ENCODE results near the gene SORBS1. TPM values are rescaled to one million over a fixed set of nuclear protein-coding genes. Genes with fewer than 3 reads are reported as not detected.

Gene SORBS1
- total RNA-seq, 4 donors from 2014 or later = 92.2 to 308 (median 150) TPM

- in situ Hi-C loops (cut with MboI; ENCODE audit: low pct_ligation_motif_present in 1 of 4, low pct_unique_long_range_greater_than_20kb in 1 of 4, low sequenced_read_pairs in 3 of 4) = no loop called here
Measured at GRCh38 chr10:95566136-95566535, 5.0 kb upstream of the SORBS1 start.

DNA sequence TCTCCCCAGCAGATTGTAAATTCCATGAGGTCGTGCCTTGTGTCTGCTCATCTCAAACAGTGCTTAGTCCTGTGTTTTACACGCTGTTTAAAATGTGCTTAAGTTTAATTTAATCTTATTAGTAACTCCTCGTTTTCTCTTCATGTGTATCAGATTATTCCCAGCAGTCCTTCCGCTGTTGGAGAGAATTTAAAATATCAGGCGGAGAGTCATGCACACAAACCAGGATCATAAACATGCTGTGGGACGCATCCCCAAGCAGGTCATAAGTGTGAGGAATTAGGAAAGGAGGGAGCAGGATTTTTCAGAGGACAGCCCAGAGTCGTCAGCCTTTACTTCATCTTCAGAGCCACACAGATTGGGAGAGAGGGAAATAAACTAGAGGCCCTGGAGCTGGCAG is 4.2 kb upstream of the SORBS1 start:
- Histone ChIP-seq H3K27ac (peak overlapping the region; percentile 62 to 71 (median 62)), H3K27me3 (no peaks in the 10 kb centered on the region), H3K4me1 (peaks cover 3 to 35% (median 22%) of the 10 kb centered on the region in 4 donors), H3K9me3 (no peaks in the 10 kb centered on the region), H3K4me3 (no peak overlapping the region), H3K36me3 (no peaks in the 10 kb centered on the region)
- DNase-seq = no peak
- intact Hi-C loops (cut with DNase I; ENCODE audit: low total_unique reads) (loop anchor here (10.0 kb wide), 1 partner anchor 121 kb away; no protein-coding TSS in a partner anchor), in situ Hi-C loops (cut with MboI; ENCODE audit: low pct_ligation_motif_present in 1 of 4, low pct_unique_long_range_greater_than_20kb in 1 of 4, low sequenced_read_pairs in 3 of 4) (no loop called here)
- WGBS, 2 donors (ENCODE audit: low coverage in 1 of 2) = 55 to 65% methylated on average over 6 to 7 of the region's 7 CpGs
- TF ChIP-seq POLR2A (IDR thresholded peaks at IDR 0.05) (no peak), EP300 (IDR thresholded peaks at IDR 0.05; ENCODE audit: low read depth) (no peak), POLR2AphosphoS5 (IDR thresholded peaks at IDR 0.05) (no peak)
- TF ChIP-seq, protein P1, sequence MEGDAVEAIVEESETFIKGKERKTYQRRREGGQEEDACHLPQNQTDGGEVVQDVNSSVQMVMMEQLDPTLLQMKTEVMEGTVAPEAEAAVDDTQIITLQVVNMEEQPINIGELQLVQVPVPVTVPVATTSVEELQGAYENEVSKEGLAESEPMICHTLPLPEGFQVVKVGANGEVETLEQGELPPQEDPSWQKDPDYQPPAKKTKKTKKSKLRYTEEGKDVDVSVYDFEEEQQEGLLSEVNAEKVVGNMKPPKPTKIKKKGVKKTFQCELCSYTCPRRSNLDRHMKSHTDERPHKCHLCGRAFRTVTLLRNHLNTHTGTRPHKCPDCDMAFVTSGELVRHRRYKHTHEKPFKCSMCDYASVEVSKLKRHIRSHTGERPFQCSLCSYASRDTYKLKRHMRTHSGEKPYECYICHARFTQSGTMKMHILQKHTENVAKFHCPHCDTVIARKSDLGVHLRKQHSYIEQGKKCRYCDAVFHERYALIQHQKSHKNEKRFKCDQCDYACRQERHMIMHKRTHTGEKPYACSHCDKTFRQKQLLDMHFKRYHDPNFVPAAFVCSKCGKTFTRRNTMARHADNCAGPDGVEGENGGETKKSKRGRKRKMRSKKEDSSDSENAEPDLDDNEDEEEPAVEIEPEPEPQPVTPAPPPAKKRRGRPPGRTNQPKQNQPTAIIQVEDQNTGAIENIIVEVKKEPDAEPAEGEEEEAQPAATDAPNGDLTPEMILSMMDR (IDR thresholded peaks at IDR 0.05) = no peak

More at GRCh38 chr10:95566136-95566535, 5.0 kb upstream of the SORBS1 start:
- Histone ChIP-seq H3K9me3 (no peaks in the 10 kb centered on the region), H3K4me3 (no peak overlapping the region), H3K36me3 (no peaks in the 10 kb centered on the region), H3K27me3 (no peaks in the 10 kb centered on the region), H3K27ac (peak overlapping the region; percentile 62 to 71 (median 62)), H3K4me1 (peaks cover 3 to 35% (median 22%) of the 10 kb centered on the region in 4 donors)
- DNase-seq = no peak
- 64 to 92% methylated on average over 6 of the region's 6 CpGs for WGBS, 2 donors (ENCODE audit: low coverage in 1 of 2)
- TF ChIP-seq POLR2A (IDR thresholded peaks at IDR 0.05) (no peak), POLR2AphosphoS5 (IDR thresholded peaks at IDR 0.05) (no peak), EP300 (IDR thresholded peaks at IDR 0.05; ENCODE audit: low read depth) (no peak)
- TF ChIP-seq, protein P1 (IDR thresholded peaks at IDR 0.05) = no peak
- intact Hi-C loops (cut with DNase I; ENCODE audit: low total_unique reads) = loop anchor here (10.0 kb wide), 1 partner anchor 121 kb away; no protein-coding TSS in a partner anchor

- intact Hi-C loops (cut with DNase I; ENCODE audit: low total_unique reads) = loop anchor here (10.0 kb wide), 1 partner anchor 119 kb away; no protein-coding TSS in a partner anchor
- Histone ChIP-seq H3K4me3 (no peak overlapping the region), H3K27ac (peak overlapping the region; percentile 46 to 71 (median 62))
Measured at GRCh38 chr10:95564291-95564690, 3.1 kb upstream of the SORBS1 start.

GRCh38 chr10:95562341-95562965 is 1.3 kb upstream of the SORBS1 start:
- intact Hi-C loops (cut with DNase I; ENCODE audit: low total_unique reads) (loop anchor here (10.0 kb wide), 1 partner anchor 118 kb away; no protein-coding TSS in a partner anchor), in situ Hi-C loops (cut with MboI; ENCODE audit: low pct_ligation_motif_present in 1 of 4, low pct_unique_long_range_greater_than_20kb in 1 of 4, low sequenced_read_pairs in 3 of 4) (no loop called here)
- WGBS, 2 donors (ENCODE audit: low coverage in 1 of 2) = 10 to 39% methylated on average over 3 to 7 of the region's 7 CpGs
- Histone ChIP-seq H3K27ac (peak overlapping the region; percentile 90 to 95 (median 92)), H3K36me3 (no peaks in the 10 kb centered on the region), H3K4me3 (no peak overlapping the region), H3K4me1 (peaks cover 0 to 38% (median 28%) of the 10 kb centered on the region in 4 donors), H3K27me3 (no peaks in the 10 kb centered on the region), H3K9me3 (no peaks in the 10 kb centered on the region)
- DNase-seq = no peak
- TF ChIP-seq, protein P1 (IDR thresholded peaks at IDR 0.05) = peak in 1 of 5 experiments; percentile 6
- no peak for TF ChIP-seq EP300 (IDR thresholded peaks at IDR 0.05; ENCODE audit: low read depth)

More at GRCh38 chr10:95564291-95564690, 3.1 kb upstream of the SORBS1 start:
- TF ChIP-seq, protein P1 (IDR thresholded peaks at IDR 0.05) = no peak
- no peak for TF ChIP-seq EP300 (IDR thresholded peaks at IDR 0.05; ENCODE audit: low read depth)
- no peak for TF ChIP-seq POLR2A (IDR thresholded peaks at IDR 0.05)
- no peak for TF ChIP-seq POLR2AphosphoS5 (IDR thresholded peaks at IDR 0.05)
- no peaks in the 10 kb centered on the region for H3K27me3 ChIP-seq
- H3K9me3 ChIP-seq = no peaks in the 10 kb centered on the region
- WGBS, 2 donors (ENCODE audit: low coverage in 1 of 2) = 89 to 100% methylated on average over 2 to 7 of the region's 7 CpGs
- in situ Hi-C loops (cut with MboI; ENCODE audit: low pct_ligation_motif_present in 1 of 4, low pct_unique_long_range_greater_than_20kb in 1 of 4, low sequenced_read_pairs in 3 of 4) = no loop called here
- H3K36me3 ChIP-seq = no peaks in the 10 kb centered on the region
- DNase-seq = no peak
- peaks cover 3 to 37% (median 26%) of the 10 kb centered on the region in 4 donors for H3K4me1 ChIP-seq
